ENCODE data around the gene SLC4A2.

The SLC4A2 gene

DNA sequence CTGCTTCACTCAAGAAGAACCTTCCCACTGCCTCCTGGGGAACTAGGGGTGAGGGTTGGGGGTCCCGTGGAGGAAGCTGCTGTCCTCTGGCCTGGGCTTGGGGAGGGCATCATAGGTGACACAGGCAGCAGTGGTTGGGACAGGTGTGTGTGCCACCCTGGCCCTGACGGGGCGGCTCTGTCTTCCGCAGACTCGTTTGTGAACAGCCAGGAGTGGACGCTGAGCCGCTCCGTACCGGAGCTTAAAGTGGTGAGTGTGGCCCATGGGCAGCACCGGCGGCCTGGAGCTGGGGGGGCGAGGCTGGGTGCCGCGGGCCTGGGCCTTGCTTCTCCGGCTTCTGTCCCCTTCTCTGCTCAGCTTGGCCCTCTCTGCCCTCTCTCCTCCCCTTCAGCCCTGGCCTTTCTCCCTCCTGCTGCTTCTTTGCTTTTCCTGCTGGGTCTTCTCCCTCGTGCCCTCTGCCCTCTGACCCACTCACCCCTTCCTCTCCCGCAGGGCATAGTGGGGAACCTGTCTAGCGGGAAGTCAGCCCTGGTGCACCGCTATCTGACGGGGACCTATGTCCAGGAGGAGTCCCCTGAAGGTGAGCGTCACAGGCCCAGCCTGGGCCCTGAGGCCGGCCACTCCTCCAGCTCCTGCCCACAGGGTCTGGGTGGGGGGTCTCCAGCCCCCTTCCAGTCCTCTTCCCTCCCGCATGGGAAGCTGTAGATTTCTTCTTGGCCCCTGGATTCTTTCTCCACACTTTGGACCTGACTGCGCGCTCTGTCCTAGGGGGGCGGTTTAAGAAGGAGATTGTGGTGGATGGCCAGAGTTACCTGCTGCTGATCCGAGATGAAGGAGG lies 57.4 kb downstream of the SLC4A2 start:
- DNase-seq (ENCODE audit: low spot score) = no peak

DNA sequence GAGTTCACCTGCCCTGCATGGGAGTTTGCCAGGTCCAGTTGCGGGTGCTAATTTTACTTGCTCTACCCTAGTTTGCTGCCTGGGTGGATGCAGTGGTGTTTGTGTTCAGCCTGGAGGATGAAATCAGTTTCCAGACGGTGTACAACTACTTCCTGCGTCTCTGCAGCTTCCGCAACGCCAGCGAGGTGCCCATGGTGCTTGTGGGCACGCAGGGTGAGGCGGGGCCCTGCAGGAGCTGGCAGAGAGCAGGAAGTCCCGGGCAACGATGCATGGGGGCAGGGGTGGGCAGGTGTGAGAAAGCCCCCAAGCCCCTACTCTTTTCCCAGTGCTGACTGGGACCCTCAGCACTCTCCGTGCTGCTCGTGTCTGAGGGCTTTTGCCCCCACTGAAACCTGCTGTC lies 58.2 kb downstream of the SLC4A2 start:
- no peak for DNase-seq (ENCODE audit: low spot score)

DNA sequence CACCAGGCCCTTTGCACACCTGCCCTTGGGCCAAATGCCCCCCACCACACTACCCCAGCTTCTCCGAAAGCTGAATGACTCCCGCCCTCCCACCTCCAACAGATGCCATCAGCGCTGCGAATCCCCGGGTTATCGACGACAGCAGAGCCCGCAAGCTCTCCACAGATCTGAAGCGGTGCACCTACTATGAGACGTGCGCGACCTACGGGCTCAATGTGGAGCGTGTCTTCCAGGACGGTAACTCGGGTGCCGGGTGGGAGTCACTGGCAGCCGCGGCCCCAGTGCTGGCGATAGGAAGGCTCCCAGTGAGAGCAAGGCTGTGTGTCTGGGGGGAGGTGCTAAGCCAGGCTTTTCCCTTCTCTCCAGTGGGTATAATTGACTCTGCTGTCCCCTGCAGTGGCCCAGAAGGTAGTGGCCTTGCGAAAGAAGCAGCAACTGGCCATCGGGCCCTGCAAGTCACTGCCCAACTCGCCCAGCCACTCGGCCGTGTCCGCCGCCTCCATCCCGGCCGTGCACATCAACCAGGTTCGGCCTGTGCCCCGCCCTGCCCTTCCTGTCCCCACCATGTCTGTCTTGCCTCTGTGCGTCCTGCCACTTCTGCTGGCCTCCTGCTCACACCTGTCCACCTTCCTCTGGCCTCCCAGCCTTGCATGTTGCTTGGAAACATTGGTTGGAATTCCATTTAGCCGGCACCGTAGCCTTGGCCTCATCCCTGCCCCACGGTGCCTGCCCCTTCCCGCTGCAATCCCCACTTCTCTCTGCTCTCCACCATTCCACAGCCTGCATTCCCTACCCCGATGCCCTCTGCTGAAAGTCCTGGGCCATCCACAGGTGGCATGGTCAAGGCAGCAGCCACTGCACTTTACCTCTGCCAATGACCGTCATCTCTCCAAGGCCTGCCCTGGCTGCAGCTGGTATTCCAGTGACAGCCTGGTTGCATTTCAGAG lies 59.0 kb downstream of the SLC4A2 start:
- no peak for DNase-seq (ENCODE audit: low spot score)

DNA sequence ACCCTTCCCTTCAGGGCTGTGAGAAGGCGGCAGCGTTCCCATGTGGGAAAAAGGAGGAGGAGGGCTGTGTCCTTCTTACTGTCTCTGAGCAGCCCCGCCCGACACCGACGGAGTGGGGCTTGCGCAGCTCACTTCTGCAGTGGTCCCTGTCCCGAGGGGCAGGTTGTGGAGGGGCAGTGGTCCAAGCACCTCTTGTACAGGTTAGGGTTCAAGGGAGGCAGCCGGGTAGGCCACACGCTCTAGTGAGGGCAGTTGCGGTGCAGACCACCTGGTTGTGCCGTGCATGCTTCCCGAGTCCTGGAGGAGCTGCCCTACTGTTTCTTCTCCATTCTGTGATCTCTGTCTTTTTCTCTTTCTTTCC lies 59.6 kb downstream of the SLC4A2 start:
- no peak for DNase-seq (ENCODE audit: low spot score)

DNA sequence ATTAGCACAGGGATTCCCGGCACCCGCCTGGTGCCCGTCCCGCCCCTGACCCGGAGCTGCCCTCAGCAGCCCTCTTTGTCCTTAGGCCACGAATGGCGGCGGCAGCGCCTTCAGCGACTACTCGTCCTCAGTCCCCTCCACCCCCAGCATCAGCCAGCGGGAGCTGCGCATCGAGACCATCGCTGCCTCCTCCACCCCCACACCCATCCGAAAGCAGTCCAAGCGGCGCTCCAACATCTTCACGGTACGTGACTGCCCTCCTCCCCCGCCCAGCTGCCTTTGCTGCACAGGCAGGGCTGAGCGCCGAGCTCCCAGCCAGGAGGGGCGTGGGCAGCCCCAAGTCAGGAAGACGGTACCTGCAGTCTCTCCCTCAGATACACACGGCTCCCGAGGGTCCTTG lies 60.5 kb downstream of the SLC4A2 start:
- DNase-seq (ENCODE audit: low spot score) = no peak

DNA sequence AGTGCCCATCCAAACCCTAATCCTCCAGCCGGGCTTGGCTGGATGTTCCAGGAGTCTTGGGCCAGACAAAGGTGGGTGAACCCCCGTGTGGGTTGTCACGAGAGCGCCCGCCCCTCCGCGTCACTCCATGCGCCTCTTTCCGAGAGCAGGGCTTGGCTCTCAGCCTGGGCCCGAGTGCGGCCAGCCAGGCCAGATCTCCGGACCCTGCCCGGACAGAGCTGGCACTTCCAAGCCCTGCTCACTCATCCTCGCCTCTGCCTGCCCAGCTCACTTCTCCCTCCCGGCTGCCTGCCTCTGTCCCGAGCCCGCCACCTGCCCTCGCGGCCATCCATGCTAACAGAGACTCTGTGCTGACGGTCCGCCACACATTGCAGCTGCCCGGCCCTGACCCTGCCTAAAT lies 61.5 kb downstream of the SLC4A2 start:
- no peak for DNase-seq (ENCODE audit: low spot score)

DNA sequence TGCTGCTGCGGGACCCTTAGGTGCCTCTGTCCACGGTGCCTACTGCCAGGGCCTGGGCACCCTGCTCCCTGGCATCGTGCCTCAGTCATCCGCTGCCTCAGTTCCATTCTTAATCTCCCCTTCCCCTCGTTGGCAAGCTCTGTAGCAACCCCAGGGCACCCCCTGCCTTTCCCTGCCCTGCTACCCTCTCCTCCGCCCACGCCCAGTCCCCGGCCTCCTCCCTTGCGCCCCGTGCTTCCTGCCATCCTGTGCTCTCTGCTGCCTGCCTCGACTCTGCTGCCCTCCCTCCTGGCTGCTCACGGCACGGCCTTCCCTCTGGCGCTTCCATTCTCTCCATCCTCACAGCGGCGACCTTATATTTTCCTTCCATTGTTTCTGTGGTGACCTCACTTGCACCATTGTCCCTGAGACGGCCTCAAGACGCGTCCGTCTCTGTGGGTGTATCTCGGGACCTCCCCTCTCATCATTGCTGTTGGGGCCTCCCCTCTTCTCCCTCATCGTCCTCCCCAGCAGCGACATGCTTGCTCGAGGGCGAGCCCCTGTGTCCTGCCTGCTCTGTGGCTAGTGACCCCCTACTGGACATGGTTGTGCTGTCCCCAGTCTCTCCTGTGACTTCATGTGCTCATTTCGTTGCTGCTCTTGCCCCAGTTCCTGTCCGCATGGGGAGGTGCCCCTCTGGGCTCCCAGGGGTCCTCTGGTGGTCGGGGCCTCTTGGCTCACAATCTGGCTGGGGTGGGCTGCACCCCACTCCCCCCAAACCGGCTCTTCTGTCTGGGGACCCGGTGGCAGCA lies 62.2 kb downstream of the SLC4A2 start:
- DNase-seq (ENCODE audit: low spot score) = no peak

DNA sequence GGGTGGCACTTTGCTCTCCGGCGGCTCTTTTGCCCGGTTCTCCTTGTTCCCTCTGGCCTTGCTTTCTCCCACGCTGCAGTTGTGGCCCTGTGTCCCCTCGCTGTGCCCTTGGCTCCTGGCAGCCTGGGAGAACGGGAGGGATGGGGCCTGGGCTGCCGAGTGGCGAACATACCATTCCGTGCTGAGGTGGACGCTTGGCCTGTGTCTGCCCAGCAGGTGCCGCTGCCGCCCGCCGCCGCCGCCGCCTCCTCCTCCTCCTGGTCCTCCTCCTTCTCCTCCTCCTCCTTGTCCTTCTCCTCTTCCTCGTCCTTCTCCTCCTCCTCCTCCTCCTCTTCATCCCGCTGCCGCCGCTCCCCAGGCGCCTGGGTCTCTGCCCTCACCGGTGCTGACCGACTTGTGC lies 62.9 kb downstream of the SLC4A2 start:
- DNase-seq (ENCODE audit: low spot score) = no peak

DNA sequence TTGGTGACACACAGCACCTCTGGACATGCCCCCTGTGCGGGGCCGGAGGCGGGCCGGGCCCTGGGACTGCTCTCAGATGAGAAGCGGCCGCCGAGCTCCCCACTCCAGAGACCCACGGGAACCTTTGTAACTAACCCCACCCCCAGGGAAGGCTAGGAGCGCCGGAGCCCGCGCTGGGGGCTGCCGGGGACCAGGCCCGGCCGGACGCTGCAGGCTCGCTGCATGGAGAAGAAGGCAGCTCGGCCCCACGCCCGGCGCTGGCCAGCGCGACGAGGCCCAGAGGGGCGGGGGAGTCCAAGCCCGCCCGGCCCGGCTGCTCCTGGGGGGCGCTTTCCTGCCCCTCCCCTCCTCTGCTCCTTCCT lies 63.4 kb downstream of the SLC4A2 start:
- DNase-seq (ENCODE audit: low spot score) = no peak

DNA sequence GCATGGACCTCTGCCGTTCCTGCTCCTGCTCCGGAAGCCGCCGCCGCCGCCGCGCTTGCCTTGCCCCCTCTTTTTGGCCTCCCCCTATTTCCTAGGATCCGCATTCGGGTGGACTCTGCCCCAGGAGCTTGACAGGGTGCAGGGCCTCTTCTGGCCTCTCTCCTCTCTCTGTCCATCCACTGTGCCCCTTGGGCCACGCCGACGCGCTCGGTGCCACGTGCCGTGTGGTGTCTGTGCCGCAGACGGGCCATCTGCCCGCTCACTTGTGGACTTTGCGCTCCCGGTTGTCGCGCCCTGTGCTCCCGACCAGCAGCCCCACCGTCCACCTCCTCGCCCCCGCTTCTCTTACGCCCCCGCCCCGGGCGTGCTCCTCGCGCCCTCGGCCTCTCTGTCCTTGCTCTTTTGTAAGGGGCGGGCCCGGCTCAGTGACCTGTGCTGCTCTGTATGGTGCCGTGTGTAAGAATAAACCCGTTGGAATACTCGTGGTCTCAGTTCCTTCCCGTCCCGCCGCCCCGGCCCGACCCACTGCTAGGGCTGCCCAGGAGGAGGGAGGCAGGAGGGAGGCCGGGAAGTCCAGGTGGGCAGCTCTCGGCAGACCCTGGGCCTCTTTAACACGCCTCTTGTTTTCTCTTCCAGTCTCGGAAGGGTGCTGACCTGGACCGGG lies 63.9 kb downstream of the SLC4A2 start:
- no peak for DNase-seq (ENCODE audit: low spot score)

DNA sequence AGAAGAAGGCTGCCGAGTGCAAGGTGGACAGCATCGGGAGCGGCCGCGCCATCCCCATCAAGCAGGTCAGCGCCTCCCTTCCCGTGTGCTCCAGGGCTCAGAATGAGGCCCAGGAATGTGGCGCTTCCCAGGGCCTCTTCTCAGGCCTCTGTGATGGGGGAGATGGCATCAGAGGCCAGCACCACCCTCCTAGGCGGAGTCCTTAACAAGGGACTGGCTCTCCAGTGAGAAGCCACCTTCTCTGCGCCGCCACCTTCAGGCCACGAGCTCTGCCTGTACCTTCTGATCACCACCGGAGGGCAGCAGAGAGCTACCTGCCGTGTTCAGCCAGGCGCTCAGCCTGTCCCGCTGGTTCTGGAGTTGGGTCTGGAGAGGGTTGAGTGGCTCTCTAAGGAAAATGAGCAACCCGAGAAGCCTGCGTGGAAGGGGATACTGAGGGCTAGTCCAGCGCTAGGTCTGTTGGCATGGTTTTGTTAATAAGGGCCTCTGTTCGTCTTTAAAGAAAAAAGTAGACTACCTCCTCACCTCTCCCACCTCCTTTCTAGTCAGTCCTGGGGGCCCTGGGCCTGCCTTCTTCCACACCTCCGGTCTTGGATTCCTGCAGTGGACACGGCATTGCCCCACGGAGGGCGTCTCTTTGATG lies 64.6 kb downstream of the SLC4A2 start:
- peak; percentile 95 for DNase-seq (ENCODE audit: low spot score)

DNA sequence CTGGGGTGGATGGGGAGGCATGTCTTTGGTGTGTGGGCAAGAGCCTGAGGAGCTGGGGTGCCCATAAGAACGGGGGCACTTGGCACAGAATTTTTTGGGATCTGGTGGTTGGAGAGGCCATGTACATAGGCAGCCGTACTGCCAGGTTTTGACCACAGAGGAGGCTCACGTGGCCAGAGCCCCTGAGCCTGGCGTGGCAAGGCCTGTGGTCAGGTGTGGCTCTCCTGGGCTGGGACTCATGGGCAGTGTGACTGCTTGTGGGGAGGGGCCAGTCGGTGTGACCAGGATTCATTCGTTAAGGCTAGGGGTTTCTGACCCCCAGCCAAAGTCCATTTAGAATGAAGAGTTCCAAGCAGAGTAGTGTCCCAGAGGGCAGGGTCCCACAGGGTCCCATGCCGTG lies 65.1 kb downstream of the SLC4A2 start:
- no peak for DNase-seq (ENCODE audit: low spot score)

DNA sequence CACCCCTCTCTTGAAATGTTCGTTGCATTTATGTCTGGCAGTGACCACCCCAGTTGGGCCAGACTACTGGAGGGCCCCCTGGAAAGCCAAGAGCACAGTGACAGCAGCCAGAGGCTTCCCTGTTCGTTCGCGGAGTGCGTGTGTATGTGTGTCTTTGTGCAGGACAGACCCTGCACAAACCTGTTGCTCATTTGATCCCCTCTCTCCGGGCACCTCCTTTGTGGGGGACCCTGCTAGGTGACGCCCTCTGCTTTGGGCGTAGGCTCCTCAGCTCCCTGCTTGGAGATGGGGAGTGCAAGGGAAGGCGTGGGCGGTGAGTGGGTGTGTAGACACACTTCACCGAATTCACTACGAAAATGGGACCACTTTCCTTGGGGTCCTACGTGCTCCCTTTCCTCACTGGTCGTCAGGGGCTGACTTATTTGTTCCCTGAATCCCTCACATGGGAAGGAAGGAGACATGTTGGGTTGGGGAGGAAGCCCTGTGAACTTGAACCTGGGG lies 65.6 kb downstream of the SLC4A2 start:
- DNase-seq (ENCODE audit: low spot score) = no peak

DNA sequence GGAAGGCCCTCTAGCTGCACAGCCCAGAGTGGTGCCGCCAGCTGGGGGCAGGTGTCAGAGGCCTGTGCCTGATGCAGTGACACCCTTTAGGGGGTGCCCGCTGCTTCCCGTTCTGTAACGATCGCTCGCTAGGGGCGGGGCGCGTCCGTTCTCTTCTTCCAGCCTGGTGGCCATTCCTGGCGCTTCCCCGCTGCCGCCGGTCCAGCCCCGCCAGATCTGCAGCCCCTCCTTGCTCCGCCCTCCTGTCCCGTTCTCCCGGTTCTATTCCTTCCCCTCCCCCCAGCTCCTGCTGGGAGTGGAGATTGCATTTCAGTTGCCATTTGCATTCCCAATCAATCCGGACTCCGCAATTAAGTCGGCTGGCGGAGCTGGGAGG lies 66.1 kb downstream of the SLC4A2 start:
- peak; percentile 34 for DNase-seq (ENCODE audit: low spot score)

DNA sequence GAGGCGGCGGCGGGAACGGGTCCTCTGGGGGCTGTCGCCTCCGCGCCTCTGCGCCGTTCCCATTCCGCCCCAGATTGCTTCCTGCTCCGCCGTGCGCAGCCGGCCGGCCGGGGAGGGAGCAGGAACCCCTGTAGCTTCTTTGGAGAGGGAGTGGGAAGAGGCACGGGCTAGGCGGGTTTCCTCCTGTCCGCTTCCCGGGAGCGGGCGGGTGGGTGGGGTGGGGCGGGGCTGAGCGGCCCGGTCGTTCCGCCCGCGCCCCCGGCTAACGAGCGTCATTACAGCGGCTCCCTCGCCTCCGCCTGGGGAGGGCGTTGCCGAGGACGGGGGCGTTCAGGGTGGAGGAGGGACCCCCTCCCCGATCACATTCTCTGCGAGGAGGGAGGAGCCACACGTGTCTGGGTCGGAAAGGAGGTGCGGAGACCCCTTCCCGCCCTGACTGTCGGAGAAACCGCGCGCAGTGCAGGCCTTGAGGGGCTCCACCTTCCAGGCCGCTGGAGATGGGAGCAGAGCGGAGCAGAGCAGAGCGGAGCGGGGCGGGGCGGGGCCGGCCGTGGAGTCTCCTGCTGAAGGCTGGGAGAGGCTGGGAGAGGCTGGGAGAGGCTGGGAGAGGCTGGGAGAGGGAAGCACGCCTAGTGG lies 66.6 kb downstream of the SLC4A2 start:
- DNase-seq (ENCODE audit: low spot score) = peak; percentile 40
